NCI-H2081 treated with DMSO at 0.1 percent for 48 hours (cell line): ENCODE results near the gene HS2ST1.
"Not testable (repeated sequence)": the region's sequence is repeated elsewhere in the genome, so short reads cannot be mapped to it uniquely, and the experiment has no call there.

Experiments
- DNase-seq: peaks from one replicate; lab custom pipeline; 2025; lab: John Stamatoyannopoulos, UW

Gene HS2ST1

DNA sequence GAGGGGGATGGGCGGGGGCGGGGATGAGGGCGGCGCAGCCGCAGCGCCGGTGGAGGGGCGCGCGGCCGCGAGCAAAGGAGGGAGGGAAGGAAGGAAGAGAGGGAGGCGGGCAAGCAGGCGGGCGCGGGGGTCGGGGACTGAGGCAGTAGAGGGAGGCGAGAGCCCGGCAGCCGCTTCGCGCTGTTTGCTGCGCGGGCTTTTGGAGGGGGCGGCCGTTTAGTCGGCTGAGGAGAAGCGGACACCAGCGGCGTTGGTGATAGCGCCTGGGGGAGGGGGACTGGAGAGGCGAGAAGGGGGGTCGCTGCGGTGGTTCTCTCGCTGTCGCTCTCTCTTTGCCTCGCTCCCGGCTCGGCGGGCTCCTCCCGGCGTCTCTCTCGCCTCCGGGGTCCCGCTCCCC is at the start of gene HS2ST1:
HS2ST1 (plus strand) TSS at position 35 of the 397 bp plus-strand sequence.
- no peak for DNase-seq

DNA sequence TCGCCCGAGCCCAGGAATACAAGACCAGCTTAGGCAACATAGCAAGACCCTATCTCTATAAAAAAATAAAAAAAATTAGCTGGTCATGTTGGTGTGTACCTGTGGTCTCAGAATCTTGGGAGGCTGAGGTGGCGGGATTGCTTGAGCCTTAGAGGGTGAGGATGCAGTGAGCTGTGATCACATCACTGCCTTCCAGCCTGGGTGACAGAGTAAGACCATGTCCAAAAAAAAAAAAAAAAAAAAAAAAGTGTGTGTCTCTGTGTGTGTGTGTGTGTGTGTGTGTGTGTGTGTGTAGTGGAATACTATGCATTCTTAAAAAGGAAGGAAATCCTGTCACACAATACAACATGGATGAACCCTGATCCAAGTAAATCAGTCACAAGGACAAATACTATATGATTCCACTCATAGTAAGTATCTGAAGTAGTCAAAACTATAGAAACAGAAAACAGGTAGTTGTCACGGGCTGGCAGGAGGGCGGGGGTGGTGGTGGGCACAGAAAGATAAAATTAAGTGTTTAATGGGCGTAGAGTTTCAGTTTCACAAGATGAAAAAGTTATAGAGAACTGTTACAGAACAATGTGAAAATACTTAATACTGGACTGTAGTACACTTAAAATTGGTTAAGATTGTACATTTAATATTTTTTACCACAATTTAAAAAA is 48.3 kb upstream of the HS2ST1 start:
- DNase-seq, result no peak

DNA sequence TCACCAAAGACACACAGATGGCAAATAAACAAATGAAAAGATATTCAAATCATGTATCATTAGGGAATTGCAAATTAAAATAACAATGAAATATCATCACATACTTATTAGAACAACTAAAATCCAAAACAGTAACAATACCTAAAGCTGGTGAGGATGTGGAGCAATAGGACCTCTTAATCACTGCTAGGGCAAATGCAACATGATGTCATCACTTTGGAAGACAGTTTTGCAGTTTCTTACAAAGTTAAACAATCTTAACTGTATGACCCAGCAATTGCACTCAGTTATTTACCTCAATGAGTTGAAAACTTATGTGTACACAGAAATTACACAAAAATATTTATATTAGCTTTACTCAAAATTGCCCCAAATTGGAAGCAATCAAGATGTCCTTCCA is 47.8 kb upstream of the HS2ST1 start:
- no peak for DNase-seq

DNA sequence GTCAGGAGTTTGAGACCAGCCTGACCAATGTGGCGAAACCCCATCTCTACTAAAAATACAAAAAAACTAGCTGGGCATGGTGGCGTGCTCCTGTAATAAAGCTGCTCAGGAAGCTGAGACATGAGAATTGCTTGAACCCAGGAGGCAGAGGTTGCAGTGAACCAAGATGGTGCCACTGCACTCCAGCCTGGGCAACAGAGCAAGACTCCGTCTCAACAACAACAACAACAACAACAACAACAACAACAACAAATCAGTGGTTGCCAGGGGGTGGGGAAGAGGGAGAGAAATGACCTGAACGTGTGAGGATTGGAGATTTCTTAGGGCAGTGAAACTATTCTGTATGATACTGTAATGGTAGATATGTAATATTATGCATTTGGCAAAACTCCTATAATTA is 47.2 kb upstream of the HS2ST1 start:
- not testable (repeated sequence) for DNase-seq

DNA sequence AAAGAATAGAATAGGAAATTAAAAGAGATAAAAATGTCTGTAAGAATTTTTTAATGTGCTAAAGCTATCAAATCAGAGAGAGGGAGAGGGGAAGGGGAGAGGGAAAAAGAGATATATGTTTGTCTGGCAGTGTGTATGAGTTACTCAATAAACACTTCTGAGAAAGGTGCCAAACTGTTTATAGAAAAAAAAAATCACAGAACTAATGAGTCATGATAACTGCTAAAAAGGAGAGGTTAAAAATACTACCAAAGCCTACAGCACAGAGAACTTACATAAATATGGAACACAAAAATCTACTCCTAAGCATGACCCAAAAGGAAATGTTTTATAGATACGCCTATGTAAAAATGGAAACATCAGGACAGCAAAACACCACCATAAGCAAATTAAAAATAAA is 46.0 kb upstream of the HS2ST1 start:
- no peak for DNase-seq

DNA sequence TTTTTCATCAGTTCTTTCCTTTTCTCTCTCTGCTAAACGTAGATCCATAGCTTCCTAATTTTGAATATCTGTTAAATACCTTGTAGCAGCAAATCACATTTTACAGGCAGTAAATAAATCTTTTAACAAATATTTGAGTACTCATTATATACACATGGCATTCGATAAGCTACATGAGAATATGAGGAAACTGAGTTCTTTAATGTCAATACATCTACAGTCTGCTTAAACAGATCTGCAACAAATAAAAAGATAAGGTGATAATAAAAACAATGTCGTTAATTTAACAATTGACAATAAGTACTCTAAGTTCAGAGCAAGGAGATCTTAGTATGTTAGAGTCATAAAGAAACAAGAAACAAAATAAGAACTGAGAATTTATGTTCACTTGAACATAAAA is 43.4 kb upstream of the HS2ST1 start:
- DNase-seq, result no peak

DNA sequence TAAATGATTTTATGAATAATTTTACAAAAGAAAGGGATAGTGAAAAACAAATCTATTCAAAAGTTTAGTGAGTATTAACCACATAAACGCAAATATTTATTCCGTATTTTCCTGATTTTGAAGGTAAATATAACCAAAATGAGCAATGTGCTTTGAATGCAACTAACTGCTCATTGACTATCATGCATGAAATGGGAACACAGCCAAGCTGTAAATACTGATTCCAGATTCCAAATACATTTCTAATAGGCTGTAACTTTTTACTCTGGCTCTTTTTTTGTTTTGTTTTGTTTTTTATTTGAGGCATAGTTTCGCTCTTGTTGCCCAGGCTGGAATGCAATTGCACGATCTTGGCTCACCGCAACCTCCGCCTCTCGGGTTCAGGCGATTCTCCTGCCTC is 42.3 kb upstream of the HS2ST1 start:
- DNase-seq, result no peak

DNA sequence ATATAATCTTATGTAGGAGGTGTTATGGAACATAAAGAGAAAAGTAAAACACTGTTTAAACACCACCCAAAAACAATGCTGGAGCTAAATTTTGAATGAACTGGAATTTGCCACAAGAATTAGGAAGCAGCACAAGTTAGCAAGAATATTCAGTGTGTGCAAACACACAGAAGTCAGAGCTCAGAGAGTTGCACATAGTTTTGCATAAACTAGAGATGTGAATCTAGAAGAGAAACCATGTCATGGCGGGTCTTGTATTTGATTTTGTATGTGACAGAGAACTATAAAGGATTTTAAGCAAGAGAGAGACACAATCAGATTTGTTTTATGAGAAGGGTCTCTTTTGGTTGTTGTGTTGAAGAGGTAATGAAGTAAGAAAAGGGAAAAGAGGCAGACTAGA is 38.7 kb upstream of the HS2ST1 start:
- DNase-seq, result no peak

DNA sequence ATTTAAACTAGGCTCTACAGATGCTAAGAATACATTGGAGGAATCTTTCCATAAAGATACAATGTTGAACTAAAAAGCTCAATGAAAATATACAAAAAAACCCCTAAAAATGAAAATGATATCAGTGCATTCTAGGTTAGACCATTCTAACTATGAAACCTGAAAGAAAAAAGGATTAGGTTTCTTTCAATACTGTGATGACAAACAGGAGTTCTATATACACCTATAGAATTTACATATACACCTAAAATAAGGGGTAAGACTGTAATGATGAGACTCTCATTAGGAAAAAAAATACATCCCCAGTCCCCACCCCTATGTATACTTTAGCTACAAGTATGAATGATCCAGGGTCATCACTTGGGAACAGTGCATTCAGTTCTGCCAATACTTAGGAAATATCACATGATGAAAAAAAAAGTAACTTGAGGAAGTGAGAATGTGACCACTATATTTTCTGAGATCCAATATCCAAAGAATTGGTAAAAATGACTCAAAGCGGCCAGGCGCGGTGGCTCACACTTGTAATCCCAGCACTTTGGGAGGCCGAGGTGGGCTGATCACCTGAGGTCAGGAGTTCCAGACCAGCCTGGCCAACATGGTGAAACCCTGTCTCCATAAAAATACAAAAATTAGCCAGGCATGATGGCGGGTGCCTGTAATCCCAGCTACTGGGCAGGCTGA is 26.8 kb upstream of the HS2ST1 start:
- DNase-seq, result no peak

DNA sequence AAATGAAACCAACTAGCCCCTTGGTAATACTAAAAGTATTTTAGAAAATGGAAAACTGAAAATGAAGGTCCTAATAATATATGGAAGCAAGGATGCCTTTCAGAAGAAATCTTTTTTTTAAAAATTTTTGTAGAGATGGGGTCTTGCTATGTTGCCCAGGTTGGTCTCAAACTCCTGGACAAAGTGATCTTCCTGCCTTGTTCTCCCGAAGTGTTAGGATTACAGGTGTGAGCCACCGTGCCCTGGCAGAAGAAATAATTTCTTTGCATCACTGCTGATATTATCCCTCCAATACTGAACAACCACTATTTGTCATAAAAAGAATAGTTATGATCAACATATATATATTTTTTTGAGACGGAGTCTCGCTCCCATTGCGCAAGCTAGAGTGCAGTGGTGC is 26.1 kb upstream of the HS2ST1 start:
- no peak for DNase-seq

DNA sequence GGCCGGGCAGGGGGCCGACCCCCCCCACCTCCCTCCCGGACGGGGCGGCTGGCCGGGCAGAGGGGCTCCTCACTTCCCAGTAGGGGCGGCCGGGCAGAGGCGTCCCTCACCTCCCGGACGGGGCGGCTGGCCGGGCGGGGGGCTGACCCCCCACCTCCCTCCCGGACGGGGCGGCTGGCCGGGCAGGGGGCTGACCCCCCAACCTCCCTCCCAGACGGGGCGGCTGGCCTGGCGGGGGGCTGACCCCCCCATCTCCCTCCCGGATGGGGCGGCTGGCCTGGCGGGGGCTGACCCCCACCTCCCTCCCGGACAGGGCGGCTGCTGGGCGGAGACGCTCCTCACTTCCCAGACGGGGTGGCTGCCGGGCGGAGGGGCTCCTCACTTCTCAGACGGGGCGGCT is 15.0 kb upstream of the HS2ST1 start:
- not testable (repeated sequence) for DNase-seq

DNA sequence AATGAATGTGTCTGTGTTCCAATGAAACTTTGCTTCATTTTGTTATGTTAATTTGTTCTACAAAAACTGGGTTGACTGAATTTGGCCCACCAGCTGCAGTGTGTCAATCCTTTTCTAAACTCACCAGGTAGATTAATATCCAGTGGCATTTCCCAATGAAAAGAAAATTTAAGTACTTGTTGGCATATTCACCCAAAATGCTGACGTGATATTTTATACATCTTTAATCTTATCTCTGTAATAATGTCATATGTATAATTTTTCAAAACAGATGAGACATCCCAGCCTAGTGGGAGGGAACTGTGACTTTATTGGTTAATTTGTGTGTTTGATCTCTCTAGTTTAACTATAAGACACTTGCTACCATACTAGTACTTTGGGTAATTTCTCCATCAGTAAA is 8.6 kb upstream of the HS2ST1 start:
- DNase-seq, result no peak

DNA sequence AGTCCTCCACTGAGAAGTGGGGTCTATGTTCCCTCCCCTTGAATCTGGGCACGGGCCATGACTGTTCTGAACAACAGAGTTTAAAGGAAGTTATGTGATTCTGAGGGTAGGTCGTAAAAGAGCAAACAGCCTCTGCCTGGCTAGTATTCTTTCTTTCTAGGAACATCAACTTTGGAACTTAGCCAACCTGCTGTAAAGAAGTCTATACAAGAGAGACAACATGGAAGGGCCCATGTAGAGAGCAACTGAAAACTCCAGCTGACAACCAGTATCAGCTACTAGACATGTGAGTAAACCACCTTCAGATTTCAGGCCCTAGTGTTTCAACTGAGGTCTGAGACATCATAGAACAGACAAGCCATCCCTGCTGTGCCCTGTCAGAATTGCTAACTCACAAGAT is 8.0 kb upstream of the HS2ST1 start:
- DNase-seq, result no peak

DNA sequence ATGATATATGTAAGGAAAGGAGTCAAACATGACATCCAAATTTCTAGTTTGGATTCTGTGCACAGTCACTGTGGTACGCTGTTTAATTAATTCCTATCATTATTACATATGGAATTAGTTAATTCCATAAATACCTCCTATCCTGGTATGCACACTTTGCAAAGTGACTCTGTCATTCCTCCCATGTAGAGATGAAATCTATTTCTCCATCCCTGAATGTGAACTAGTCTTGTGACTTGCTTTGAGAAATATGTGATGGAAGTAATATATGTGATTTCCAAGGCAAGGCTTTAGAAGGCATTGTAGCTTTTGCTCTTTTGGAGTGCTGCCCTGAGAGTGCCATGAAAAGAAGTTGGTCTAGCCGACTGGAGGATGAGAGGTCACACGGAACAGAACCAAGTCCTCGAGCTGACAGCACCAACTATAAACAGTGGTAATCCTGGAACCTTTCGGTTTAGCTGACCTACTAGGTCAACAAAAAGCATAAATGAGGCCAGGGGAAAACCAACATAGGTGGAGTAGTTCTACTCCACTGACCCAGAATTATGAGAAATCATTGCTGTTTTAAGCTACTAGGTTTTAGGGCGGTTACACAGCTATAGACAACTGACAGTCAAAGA is 2.0 kb upstream of the HS2ST1 start:
- DNase-seq, result no peak

DNA sequence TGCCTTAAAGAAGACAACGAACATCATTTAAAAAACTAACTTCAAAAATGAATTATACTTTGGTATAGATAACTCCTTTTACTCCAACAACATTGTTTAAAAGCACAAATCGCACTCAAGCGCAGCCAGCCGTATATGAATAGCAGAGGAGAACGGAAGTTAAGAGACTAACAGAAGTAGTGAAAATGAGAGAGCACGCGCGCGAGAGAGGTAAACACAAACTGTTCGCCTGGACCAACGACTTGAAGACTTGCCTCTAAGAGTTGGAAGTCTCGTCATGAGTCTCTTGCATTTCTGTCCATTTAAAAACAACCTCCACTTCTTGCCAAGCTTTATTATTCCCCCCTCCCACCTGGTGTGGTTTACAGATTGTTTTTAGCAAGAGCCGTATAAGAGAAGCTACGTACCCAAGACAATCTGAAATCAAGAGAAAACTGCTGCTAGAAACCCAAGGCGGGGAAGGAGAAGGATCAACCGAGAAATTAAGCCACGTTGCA is 988 bp upstream of the HS2ST1 start:
- no peak for DNase-seq

DNA sequence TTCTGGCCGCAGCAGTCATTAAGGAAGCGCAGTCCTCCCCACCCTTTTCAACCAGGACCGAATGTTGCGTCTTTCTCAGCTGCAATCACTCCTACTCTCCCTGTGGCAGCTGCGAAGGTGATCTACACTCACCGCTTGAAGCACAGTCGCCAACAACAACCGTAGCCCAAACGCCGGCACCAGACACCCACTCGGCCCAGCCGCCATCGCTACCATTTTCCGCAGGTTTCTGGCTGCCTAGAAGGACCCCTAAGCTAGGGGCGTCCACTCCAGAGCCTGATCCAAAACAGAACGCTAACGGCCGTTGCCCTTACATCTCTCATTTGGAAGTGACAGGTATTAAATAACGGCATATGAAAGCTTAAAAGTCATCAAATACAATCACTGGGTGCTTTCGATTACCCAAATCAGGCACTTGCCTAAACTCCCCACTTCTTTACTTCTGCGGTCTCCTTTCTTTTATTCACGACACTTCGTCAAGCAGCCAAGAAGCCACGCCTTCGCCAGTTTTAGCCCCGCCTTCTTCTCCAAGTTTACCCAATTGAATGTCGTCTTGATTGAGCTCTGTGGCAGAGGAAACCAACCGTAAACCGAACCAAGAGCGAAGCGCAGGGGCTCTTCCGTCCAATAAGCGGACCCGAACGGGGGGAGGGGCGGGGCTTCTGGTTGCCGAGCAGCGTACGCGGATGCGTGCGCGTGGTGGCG is 387 bp upstream of the HS2ST1 start, which contains the start of gene SELENOF:
SELENOF (minus strand) TSS at position 231 of the 705 bp plus-strand sequence; CDS start at position 216, 15 bp downstream.
- DNase-seq, result peak; percentile 96

DNA sequence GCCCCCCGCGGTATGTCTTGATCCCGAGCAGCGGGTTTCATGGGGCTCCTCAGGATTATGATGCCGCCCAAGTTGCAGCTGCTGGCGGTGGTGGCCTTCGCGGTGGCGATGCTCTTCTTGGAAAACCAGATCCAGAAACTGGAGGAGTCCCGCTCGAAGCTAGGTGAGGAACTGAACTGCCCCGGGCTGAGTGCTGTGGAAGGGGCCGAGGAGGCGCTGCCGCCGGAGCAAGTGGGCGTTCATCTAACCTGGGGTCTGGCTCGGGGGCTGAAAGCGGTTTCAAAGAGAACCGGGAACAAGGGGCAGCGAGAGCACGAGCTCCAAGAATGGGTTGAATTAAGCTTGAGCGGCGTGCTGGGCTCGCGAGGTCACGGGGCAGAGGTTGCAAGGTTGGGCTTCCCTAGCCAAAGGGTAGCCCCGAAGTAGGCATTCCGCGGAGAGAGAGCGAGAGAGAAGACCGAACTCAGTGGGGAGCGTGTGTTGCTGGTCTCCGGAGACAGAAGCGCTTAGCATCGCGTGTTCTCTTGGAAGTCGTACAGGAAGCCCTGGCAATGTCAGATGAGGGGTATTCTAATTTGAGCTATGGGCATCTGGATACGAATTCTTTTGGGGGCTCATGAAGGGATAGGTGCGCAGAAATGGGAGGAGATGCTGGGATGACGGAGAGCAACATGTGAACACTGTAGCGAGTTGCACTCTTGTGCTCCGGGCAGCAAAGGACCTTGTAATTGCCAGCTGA is 732 bp downstream of the HS2ST1 start:
- DNase-seq, result peak; percentile 29

DNA sequence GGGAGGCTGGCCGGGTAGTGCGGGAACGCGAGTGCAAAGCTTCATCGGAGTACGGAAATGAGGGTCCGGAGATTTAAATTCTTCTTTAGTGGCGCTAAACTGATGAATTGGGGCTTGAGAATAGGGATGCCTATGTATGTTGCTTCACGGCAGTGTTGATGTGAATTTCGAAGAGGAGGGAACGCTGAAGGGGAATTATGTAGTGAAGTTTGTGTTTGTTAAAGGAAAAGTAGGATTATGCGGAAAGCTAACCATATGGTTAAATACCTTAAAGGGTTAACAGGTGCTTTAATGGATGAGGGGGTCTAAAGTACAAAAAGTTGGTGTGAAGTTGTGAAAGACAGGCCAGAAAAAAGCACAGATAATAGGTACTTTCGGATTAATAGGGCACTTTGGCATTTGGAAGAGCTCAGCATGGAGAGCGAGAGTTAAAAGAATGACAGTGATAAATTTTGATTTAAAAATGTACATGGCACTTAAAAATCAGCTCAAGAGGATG is 1.4 kb downstream of the HS2ST1 start:
- no peak for DNase-seq

DNA sequence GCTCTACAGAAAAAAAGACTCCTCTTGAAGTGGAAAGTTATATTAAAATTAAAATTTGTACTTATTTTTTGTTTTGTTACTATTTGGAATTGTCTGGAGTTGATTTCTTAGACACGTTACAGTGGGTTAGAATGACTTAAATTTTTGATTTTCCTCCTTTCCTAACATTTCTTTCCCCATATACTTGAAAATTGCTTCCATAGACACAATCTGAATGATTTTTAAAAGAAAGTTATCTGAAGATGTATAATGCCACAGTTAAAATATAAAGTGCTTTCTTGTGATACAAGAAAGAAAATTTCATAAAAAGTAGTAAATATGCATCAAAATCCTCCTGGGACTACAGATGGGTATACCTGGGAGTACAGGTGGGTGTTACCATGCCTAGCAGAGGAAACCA is 2.3 kb downstream of the HS2ST1 start:
- DNase-seq, result no peak

DNA sequence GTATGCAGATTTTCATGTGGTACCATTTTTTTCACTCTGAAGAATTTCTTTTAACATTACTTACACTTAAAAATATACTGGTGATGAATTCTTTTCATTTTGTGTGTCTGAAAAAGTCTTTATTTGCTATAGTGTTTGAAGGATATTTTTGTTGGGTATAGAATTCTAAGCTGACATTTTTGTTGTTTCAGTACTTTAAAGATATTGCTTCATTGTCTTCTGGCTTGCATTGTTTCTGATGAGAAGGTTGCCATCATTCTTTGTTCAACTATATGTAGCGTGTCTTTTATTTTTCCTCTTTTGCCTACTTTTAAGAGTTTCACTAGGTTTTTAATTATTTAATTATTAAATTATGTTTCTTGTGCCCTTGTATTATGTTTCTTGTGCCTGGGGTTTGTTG is 8.0 kb downstream of the HS2ST1 start:
- DNase-seq, result no peak

DNA sequence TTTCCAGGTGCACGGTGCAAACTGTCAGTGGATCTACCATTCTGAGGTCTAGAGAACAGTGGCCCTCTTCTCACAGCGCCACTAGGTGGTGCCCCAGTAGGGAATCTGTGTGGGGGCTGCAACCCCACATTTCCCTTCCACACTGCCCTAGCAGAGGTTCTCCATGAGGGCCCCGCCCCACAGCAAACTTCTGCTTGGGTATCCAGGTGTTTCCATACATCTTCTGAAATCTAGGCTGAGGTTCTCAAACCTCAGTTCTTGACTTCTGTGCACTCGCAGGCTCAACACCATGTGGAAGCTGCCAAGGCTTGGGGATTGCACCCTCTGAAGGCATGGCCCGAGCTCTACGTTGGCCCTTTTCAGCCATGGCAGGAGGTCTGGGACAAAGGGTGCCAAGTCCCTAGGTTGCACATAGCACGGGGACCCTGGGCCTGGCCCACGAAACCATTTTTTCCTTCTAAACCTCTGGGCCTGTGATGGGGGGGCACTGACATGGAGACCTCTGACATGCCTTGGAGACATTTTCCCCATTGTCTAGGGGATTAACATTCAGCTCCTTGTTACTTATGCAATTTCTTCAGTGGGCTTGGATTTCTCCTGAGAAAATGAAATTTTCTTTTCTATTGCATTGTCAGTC is 10.0 kb downstream of the HS2ST1 start:
- no peak for DNase-seq
